ENCODE results near the gene STT3B. TPM values are rescaled to one million over a fixed set of nuclear protein-coding genes. Genes with fewer than 3 reads are reported as not detected.

The STT3B gene
- total and polyA plus RNA-seq, 2 of the 13 experiments (the other 11 are each of a cell fraction or from before 2014, with no cell fraction given) = 85.0 to 205 TPM

DNA sequence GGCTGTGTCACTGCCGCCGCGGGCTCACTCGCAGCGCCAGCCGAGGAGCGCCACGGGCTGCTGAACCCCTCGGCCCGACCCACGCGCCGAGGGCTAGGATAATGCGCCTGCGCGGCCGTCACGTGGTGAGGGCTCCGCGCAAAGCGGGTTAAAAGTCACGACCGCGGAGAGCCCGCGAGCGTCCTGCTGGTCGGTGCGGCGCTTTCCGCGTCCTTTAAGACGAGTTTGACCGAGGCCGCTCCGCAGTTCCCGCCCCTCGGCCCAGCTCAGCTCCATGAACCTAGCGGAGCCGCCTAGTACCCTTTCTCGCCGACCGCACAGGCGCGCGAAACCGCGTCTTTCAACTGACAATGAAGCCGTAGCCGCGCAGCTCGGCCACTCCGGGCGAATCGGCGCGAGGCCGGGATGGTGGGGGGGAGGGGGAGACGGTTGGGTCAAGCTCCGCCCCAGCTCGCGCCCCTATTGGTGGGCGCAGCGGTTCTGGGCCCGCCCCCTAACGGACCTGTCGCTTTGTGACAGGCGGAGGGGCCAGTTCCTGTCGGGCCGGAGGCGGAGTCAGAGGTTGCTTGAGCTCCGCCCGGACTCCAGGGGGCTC lies 636 bp upstream of the STT3B start (continued):
- TF ChIP-seq ZNF788 (CRISPR knock-in tag; IDR thresholded peaks at IDR 0.05; ENCODE audit: borderline replicate concordance) = peak; percentile 69; the same call in 1 of the 2 replicates
- peak; percentile 97 for TF ChIP-seq ZNF558 (CRISPR knock-in tag; IDR thresholded peaks at IDR 0.05; ENCODE audit: borderline replicate concordance)
- no peak for TF ChIP-seq NCOA2 (CRISPR knock-in tag; IDR thresholded peaks at IDR 0.05)
- TF ChIP-seq U2AF1 (optimal IDR thresholded peaks at IDR 0.05; ENCODE audit: low read depth, low read length) = no peak
- peak; percentile 87 for TF ChIP-seq NFYB (CRISPR knock-in tag; IDR thresholded peaks at IDR 0.05)
- peak; percentile 81 for TF ChIP-seq ZNF232 (CRISPR knock-in tag; IDR thresholded peaks at IDR 0.05; ENCODE audit: borderline replicate concordance)
- TF ChIP-seq DMTF1 (CRISPR knock-in tag; IDR thresholded peaks at IDR 0.05) = no peak
- peak; percentile 75; the same call in 1 of the 2 replicates for TF ChIP-seq ZNF749 (CRISPR knock-in tag; IDR thresholded peaks at IDR 0.05; ENCODE audit: borderline replicate concordance)
- TF ChIP-seq ZNF781 (CRISPR knock-in tag; IDR thresholded peaks at IDR 0.05; ENCODE audit: borderline replicate concordance, not compliant biosample characterization) = peak; percentile 89
- TF ChIP-seq NONO (IDR thresholded peaks at IDR 0.05) = no peak
- TF ChIP-seq NONO (CRISPR knock-in tag; conservative IDR thresholded peaks at IDR 0.05) = peak; percentile 95
- TF ChIP-seq ZNF839 (CRISPR knock-in tag; IDR thresholded peaks at IDR 0.05; ENCODE audit: borderline replicate concordance) = peak; percentile 91; the same call in 1 of the 2 replicates
- TF ChIP-seq SOX5 (CRISPR knock-in tag; IDR thresholded peaks at IDR 0.05; ENCODE audit: borderline replicate concordance) = no peak; the same call in 1 of the 2 replicates
- TF ChIP-seq ZNF3 (CRISPR knock-in tag; IDR thresholded peaks at IDR 0.05) = no peak
- TF ChIP-seq FUBP1 (CRISPR knock-in tag; IDR thresholded peaks at IDR 0.05; ENCODE audit: borderline replicate concordance) = no peak
- no peak for TF ChIP-seq MAFG (CRISPR knock-in tag; IDR thresholded peaks at IDR 0.05)
- peak; percentile 57 for TF ChIP-seq ZNF331 (CRISPR knock-in tag; IDR thresholded peaks at IDR 0.05)
- 0 out of 2 replicates have a peak, but pooled peaks have one; percentile 24 for TF ChIP-seq ZKSCAN8 (CRISPR knock-in tag; IDR thresholded peaks at IDR 0.05; ENCODE audit: borderline replicate concordance)
- TF ChIP-seq, protein P1, sequence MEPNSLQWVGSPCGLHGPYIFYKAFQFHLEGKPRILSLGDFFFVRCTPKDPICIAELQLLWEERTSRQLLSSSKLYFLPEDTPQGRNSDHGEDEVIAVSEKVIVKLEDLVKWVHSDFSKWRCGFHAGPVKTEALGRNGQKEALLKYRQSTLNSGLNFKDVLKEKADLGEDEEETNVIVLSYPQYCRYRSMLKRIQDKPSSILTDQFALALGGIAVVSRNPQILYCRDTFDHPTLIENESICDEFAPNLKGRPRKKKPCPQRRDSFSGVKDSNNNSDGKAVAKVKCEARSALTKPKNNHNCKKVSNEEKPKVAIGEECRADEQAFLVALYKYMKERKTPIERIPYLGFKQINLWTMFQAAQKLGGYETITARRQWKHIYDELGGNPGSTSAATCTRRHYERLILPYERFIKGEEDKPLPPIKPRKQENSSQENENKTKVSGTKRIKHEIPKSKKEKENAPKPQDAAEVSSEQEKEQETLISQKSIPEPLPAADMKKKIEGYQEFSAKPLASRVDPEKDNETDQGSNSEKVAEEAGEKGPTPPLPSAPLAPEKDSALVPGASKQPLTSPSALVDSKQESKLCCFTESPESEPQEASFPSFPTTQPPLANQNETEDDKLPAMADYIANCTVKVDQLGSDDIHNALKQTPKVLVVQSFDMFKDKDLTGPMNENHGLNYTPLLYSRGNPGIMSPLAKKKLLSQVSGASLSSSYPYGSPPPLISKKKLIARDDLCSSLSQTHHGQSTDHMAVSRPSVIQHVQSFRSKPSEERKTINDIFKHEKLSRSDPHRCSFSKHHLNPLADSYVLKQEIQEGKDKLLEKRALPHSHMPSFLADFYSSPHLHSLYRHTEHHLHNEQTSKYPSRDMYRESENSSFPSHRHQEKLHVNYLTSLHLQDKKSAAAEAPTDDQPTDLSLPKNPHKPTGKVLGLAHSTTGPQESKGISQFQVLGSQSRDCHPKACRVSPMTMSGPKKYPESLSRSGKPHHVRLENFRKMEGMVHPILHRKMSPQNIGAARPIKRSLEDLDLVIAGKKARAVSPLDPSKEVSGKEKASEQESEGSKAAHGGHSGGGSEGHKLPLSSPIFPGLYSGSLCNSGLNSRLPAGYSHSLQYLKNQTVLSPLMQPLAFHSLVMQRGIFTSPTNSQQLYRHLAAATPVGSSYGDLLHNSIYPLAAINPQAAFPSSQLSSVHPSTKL (CRISPR knock-in tag; IDR thresholded peaks at IDR 0.05) = peak; percentile 38; the same call in 1 of the 2 replicates
- peak in 1 of 2 experiments; percentile 95; a peak in 2 of 4 replicates for TF ChIP-seq KLF16 (CRISPR knock-in tag; IDR thresholded peaks at IDR 0.05)
- peak; percentile 95 for TF ChIP-seq ZNF563 (CRISPR knock-in tag; IDR thresholded peaks at IDR 0.05)
- no peak for TF ChIP-seq ZNF207 (IDR thresholded peaks at IDR 0.05; ENCODE audit: borderline replicate concordance)
- no peak for TF ChIP-seq ZBTB21 (CRISPR knock-in tag; IDR thresholded peaks at IDR 0.05)
